Skin of body (tissue), 3 donors: ENCODE data around the gene FGF12. TPM values are rescaled to one million over a fixed set of nuclear protein-coding genes. Genes with fewer than 3 reads are reported as not detected.

Experiments used
- DNase-seq: peaks from one replicate; lab custom pipeline; 2025; lab: John Stamatoyannopoulos, UW
- small RNA-seq: library from RNA; depleted of rRNA; stranded (forward); fragments of <200 nt; gene quantifications from one replicate; pipeline ENCODE3, GENCODE V24; 2014; ENCODE audit warnings: low replicate concordance
- total RNA-seq: library from RNA; depleted of rRNA; stranded (reverse); fragments of >200 nt; gene quantifications from one replicate; pipeline ENCODE4 v1.2.3, GENCODE V29; 2014

Gene FGF12
- total RNA-seq, 1 donor from 2014 or later: 1.4 TPM

GRCh38 chr3:192122832-192123594 lies 604.3 kb downstream of the FGF12 start:
- DNase-seq: no peak

GRCh38 chr3:192121923-192122322 lies 605.4 kb downstream of the FGF12 start:
- no peak for DNase-seq

GRCh38 chr3:192108820-192109219 lies 618.5 kb downstream of the FGF12 start:
- no peak for DNase-seq

- DNase-seq: no peak
These were observed 620.8 kb downstream of the FGF12 start for GRCh38 chr3:192106543-192106942.

GRCh38 chr3:192092388-192093005 lies 634.8 kb downstream of the FGF12 start:
- no peak for DNase-seq

- no peak for DNase-seq
These were observed 635.5 kb downstream of the FGF12 start for GRCh38 chr3:192091831-192092230.

GRCh38 chr3:192090586-192090985 lies 636.8 kb downstream of the FGF12 start:
- DNase-seq: no peak

Small RNAs within 50 kb of the gene (small RNA-seq; reads per million reads assigned to genes)
- gene RF01210: not detected
- 0.07 reads per million for gene RNU1-20P

Other genes starting within 250 kb of the FGF12 start
- gene MB21D2, start 190.3 kb upstream of the FGF12 start, total RNA-seq: 14.4 TPM